ENCODE data around the gene STX7.
A peak's percentile ranks its signal among the peaks of the same experiment; 100 is the strongest.

STX7 gene

GRCh38 chr6:132506461-132506860 lies 6.5 kb downstream of the STX7 start:
- DNase-seq, result no peak

DNA sequence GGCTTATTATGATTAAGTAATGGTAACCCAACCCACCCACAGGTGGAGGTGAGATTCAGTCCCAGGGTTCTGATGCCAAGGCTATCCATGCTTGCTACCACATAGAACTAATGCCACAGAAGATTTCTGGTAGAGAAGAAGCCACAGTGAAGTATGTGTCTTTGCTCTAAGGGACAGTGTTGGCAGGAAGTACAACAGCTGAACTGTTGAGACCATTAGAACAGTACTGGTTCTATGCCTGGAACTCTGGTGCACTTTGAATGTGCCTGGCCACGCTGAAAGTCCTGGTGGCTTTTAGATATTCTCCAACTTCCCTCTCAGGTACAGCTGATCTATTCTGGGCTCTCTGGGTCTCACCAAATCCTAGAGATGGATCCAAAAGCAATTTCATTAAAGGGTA lies 7.8 kb downstream of the STX7 start:
- DNase-seq, result no peak

DNA sequence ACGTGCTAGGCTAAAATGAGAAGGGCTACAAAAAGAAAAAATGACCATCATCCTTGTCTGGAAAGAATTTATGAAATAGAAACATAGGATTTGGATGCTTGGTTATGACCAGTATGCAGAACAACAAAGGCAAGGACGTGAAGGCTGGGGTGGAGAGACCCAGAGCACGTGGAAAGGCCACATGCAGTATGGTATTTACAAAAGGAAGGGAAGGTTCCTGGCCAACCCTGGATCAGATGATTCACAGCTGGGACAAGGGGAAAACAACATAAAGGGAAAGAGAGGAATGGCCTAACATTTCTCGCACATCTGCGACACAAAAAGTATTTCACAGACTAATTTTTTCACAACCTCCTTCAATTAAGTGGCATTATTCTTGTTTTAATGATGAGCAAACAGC lies 8.2 kb downstream of the STX7 start:
- DNase-seq, result no peak

DNA sequence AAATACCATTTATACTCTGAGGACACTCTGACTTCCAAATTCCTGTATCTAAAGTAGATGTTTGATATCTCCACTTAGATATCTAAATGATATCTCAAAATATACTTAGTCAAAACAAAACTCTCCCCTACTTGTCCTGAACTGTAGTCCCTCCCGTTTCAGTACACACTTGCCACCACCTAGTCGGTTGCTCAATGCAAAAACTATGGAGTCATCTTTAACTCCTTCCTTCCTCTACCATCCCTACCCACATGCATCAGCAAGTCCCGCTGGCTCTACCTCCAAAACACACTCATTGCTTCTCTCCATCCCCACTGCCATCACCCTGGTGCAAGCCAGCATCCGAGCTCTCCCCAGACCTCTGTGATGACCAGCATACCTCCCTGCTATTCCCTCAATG lies 13.2 kb downstream of the STX7 start:
- DNase-seq, result no peak

- DNase-seq, result no peak
Observed at GRCh38 chr6:132498638-132499037, 14.3 kb downstream of the STX7 start.

GRCh38 chr6:132496519-132497180 lies 16.3 kb downstream of the STX7 start:
- DNase-seq, result no peak

GRCh38 chr6:132495604-132496079 lies 17.3 kb downstream of the STX7 start:
- no peak for DNase-seq

- DNase-seq, result no peak
Observed at GRCh38 chr6:132494954-132495353, 18.0 kb downstream of the STX7 start.

- no peak for DNase-seq
Observed at GRCh38 chr6:132491881-132492280, 21.0 kb downstream of the STX7 start.

DNA sequence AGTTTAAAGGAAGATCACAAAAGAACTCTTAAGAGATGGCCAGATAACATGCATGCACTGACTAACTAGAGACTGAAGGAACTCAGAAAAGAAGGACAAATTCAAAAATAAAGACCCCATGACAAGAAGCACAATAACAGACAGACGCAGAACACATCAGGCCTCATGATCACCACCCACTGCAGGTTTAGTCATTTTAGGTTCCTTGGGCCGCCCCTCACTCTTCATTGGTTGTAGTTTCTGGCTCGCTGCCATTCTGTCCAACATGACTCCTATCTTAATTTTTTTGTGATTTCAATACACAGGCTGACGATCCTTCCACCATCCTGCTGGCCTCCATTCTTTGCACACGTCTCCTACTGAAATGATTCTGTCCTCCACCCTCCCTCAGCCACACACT lies 21.6 kb downstream of the STX7 start:
- peak; percentile 76 for DNase-seq

- DNase-seq, result no peak
Observed at GRCh38 chr6:132490478-132491204, 22.3 kb downstream of the STX7 start.

GRCh38 chr6:132490024-132490423 lies 22.9 kb downstream of the STX7 start:
- no peak for DNase-seq

- DNase-seq, result no peak
Observed at GRCh38 chr6:132489376-132489775, 23.5 kb downstream of the STX7 start.

- DNase-seq, result no peak
Observed at GRCh38 chr6:132487762-132488161, 25.2 kb downstream of the STX7 start.

- DNase-seq, result no peak
Observed at GRCh38 chr6:132484680-132485018, 28.3 kb downstream of the STX7 start.

- DNase-seq, result peak; percentile 89
Observed at GRCh38 chr6:132483779-132484679, 28.9 kb downstream of the STX7 start.

DNA sequence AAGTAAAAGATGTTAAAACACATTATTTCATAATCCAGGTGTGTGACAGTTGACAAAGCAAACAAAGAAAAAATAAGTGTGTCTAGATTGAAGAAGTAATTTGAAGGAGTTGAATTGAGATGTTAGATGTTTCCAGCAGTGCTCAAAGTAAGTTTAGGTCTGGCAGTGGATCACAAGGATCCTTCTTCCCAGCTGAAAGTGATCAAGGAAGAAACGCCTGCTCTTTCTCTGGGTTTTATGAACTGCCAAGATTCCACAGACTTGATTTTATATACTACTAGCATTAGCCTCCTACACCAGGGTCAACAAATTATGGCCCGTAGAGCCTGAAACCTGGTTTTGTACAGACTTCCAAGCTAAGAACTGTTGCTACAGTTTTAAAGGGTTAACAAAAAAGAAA lies 30.3 kb downstream of the STX7 start:
- DNase-seq, result no peak

- DNase-seq, result no peak
Observed at GRCh38 chr6:132481189-132481588, 31.7 kb downstream of the STX7 start.

DNA sequence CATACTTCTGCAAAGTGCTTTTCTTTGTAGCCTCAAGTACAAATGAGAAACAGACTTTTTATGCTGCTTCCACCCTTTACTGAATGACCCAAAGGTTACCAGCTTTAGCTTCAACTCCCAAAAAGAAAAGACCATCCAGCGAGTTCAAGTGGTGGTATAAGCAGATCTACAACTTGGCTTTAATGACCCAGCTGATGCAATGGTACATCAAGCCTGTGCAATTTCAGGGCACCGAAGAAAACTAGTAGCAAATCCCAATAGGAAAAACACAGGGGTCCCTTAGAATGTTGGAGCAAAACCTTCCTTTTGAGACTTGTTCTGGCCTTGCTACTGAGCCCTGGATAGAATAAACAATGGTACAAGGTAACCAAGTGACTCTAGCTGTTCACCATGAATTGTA lies 33.8 kb downstream of the STX7 start:
- DNase-seq, result no peak

DNA sequence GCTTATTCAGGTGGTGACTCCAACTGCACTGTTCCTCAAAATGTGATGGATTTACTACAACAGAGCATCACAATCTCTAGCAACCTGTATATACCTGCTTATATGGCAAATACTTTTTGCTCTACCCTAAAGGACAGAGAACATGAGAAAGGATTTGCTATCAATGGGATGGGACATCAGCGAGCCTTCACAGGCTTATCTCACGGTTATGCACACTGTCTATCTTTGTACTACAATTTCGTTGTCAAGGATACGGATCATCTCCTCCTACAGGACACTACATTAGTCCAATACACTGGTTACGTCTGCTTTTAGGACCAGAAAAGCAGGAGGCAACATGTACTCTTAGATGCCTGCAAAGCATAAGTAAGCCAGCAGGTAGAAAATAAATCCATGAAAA lies 34.2 kb downstream of the STX7 start:
- no peak for DNase-seq

DNA sequence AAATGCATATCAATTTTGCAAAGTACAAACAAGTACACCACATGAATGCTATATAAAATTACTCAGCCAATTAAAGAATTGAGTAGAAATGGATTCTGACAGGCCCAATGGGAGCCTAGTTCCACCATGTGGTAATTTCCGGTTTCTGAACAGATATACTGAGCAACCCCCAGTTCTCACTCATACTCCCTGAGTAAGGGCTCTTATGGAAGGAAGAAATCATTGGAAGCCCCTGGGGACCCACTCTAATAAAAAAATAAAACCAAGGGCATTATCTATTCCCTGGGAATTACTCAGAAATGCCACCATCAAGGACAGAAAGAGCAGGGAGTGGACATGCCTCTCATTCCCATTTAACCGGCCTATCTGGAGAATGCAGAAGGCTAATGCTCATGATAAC lies 34.6 kb downstream of the STX7 start:
- no peak for DNase-seq

GRCh38 chr6:132476688-132477087 lies 36.2 kb downstream of the STX7 start:
- DNase-seq, result no peak

GRCh38 chr6:132475925-132476324 lies 37.0 kb downstream of the STX7 start:
- DNase-seq, result no peak

GRCh38 chr6:132471787-132472186 lies 41.1 kb downstream of the STX7 start:
- DNase-seq, result no peak

Measured in hematopoietic multipotent progenitor cell treated with erythropoietin and hydrocortisone succinate and interleukin-3 and kit ligand, for 6 days (in vitro differentiated cells).